HCEC 1CT (cell line): ENCODE measurements around the gene ZNF618.

Experiments
- DNase-seq: peaks from one replicate; pipeline ENCODE4 v3.0.0-alpha.2; 2017

Gene ZNF618

GRCh38 chr9:113934829-113935676 is 58.9 kb downstream of the ZNF618 start:
- DNase-seq: no peak

GRCh38 chr9:113935677-113936380 is 59.7 kb downstream of the ZNF618 start:
- no peak for DNase-seq

- DNase-seq: no peak
Observed at GRCh38 chr9:113940077-113940476, 64.0 kb downstream of the ZNF618 start.

GRCh38 chr9:113941056-113941455 is 64.9 kb downstream of the ZNF618 start:
- DNase-seq: no peak

GRCh38 chr9:113941526-113941925 is 65.4 kb downstream of the ZNF618 start:
- no peak for DNase-seq

GRCh38 chr9:113943112-113944009 is 67.3 kb downstream of the ZNF618 start:
- DNase-seq: no peak

GRCh38 chr9:113945784-113946183 is 69.7 kb downstream of the ZNF618 start:
- DNase-seq: no peak

- DNase-seq: no peak
Observed at GRCh38 chr9:113946496-113947115, 70.5 kb downstream of the ZNF618 start.

GRCh38 chr9:113947941-113948340 is 71.8 kb downstream of the ZNF618 start:
- DNase-seq: no peak

GRCh38 chr9:113948891-113949570 is 72.9 kb downstream of the ZNF618 start:
- no peak for DNase-seq

- no peak for DNase-seq
Observed at GRCh38 chr9:113949571-113950078, 73.5 kb downstream of the ZNF618 start.

GRCh38 chr9:113950195-113951031 is 74.3 kb downstream of the ZNF618 start:
- no peak for DNase-seq

GRCh38 chr9:113951032-113951372 is 74.9 kb downstream of the ZNF618 start:
- DNase-seq: no peak

GRCh38 chr9:113952676-113953075 is 76.6 kb downstream of the ZNF618 start:
- DNase-seq: no peak

GRCh38 chr9:113953531-113953930 is 77.4 kb downstream of the ZNF618 start:
- peak; percentile 55 for DNase-seq

- peak; percentile 42 for DNase-seq
Observed at GRCh38 chr9:113954591-113954990, 78.5 kb downstream of the ZNF618 start.

GRCh38 chr9:113955076-113955752 is 79.1 kb downstream of the ZNF618 start:
- DNase-seq: peak; percentile 88

- DNase-seq: no peak
Observed at GRCh38 chr9:113956901-113957300, 80.8 kb downstream of the ZNF618 start.

- DNase-seq: peak; percentile 53
Observed at GRCh38 chr9:113957351-113957750, 81.2 kb downstream of the ZNF618 start.

- peak; percentile 95 for DNase-seq
Observed at GRCh38 chr9:113957821-113958341, 81.8 kb downstream of the ZNF618 start.
